Adrenal gland (tissue), 5 donors: ENCODE data around the gene TSPAN2.

Source experiments
- CTCF ChIP-seq, 6 experiments: fragments of 450-650 bp in 4 of 6; fragments of 200-600 bp in 2 of 6; sonication (generic) in 1 of 6; IDR thresholded peaks; 1 replicate in 5 of 6; 2 replicates in 1 of 6; pipeline versions ENCODE4 v1.5.1 to v1.8.0; 2016 to 2021; ENCODE audit warnings: antibody characterized with exemption in 6 of 6, mild to moderate bottlenecking in 2 of 6, moderate library complexity in 1 of 6
- POLR2A ChIP-seq, 2 donors: fragments of 450-650 bp; IDR thresholded peaks; one replicate each; pipeline ENCODE4 v1.6.1; 2017; ENCODE audit warnings: antibody characterized with exemption in 2 of 2, mild to moderate bottlenecking in 2 of 2, moderate library complexity in 1 of 2
- donor health status: DM: no; HTN: no; CAD: no.

- TF ChIP-seq CTCF (IDR thresholded peaks at IDR 0.05) (no peak), POLR2A (IDR thresholded peaks at IDR 0.05) (no peak)
Measured at GRCh38 chr1:115076384-115076915, 12.9 kb downstream of the TSPAN2 start.
